Right lung (tissue), 5 donors: Measurements from ENCODE around the gene FAM221A. TPM values are rescaled to one million over a fixed set of nuclear protein-coding genes. Genes with fewer than 3 reads are reported as not detected.
"Not testable (repeated sequence)": the region's sequence is repeated elsewhere in the genome, so short reads cannot be mapped to it uniquely, and the experiment has no call there.

ENCODE experiments used
- DNase-seq, 2 donors: peaks; one replicate each; pipeline ENCODE4 v3.0.0-alpha.2; 2013
- polyA plus RNA-seq, 5 donors: library from polyadenylated mRNA; unstranded; fragments of 120-200 nt; gene quantifications; one replicate each; pipeline versions ENCODE4 v1.2.1 to v1.2.3, GENCODE V29; 2013; ENCODE audit warnings: inconsistent platforms in 1 of 5, low replicate concordance in 1 of 5; ENCODE audit not compliant: insufficient read length in 5 of 5, insufficient read depth in 1 of 5

Gene FAM221A
- polyA plus RNA-seq, 5 donors, result 13.5 to 20.4 (median 17.2) TPM

DNA sequence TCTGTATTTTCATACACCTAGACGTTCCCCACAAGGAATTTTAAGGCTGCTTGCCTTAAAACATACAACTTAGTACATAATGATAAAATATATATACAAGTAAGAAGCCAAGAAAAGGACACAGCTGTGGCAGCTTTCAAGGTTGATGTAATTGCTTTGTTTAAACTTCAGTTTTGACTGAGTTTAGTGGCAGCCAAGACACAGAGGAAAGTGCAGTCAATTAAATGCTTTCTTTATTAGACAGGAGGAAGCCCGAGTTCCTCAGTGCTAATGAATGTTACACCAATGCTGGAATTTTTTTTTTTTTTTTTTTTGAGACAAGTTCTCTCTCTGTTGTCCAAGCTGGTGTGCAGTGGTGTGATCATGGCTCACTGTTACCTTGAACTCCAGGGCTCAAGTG, 18.8 kb downstream of the FAM221A start:
- no peak for DNase-seq

DNA sequence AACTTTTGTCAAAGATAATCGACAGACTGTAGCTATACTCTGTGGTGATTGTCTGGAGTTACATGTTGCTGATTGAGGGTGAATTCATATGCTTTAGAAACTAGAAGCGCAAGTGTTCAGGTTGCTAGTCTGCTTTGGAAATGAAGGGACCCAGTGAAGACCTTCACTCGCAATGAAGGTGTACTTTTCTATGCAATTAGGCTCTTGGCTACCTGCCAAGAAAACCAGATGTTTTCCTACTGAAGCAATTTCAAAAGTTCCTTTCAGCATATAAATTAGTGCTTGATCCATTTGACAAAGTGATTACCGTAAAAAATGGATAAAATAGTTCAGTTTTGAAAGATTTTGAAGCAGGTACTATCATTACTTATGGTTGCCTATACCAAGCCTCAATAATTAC, 20.0 kb downstream of the FAM221A start:
- DNase-seq, result no peak

DNA sequence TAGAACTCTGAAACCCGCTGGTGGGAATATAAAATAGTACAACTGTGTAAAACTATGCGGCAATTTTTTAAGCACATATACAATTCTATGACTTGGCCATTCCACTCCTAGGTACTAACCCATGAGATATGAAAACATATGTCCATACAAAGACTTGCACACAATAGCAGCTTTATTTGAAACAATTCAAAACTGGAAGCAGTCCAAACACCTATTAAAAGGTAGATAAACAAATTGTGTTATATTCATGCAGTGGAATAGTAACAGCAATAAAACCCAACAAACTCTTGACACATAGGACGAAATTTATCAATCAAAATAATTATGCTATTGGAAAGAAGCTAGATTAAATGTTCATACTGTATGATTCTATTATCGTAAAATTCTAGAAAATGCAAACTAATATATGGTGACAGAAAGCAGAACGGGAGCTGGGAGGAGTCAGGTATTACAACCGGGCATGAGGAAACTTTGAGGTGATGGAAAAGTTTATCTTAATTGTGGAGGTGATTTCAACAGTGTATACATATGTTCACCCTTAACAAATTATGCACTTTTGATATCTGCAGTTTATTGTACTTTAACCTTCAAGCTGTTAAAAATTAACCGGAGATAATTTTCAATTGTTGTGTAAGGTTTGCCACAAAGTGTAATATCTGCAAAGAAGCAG, 29.2 kb downstream of the FAM221A start:
- no peak for DNase-seq

GRCh38 chr7:23710000-23710399, 30.0 kb downstream of the FAM221A start, which contains the start of gene STK31:
STK31 (plus strand) TSS chr7:23710219; CDS start chr7:23710286, 67 bp downstream.
- DNase-seq, result no peak

GRCh38 chr7:23712368-23713284, 32.6 kb downstream of the FAM221A start:
- peak; percentile 29 to 58 for DNase-seq

- DNase-seq, result no peak
Measured at GRCh38 chr7:23713285-23714149, 33.5 kb downstream of the FAM221A start.

GRCh38 chr7:23714150-23714464, 34.1 kb downstream of the FAM221A start:
- no peak for DNase-seq

GRCh38 chr7:23714579-23714978, 34.6 kb downstream of the FAM221A start:
- DNase-seq, result no peak

GRCh38 chr7:23715099-23715498, 35.1 kb downstream of the FAM221A start:
- DNase-seq, result no peak

- no peak for DNase-seq
Measured at GRCh38 chr7:23717788-23718187, 37.8 kb downstream of the FAM221A start.

GRCh38 chr7:23721456-23721855, 41.5 kb downstream of the FAM221A start:
- no peak for DNase-seq

GRCh38 chr7:23722587-23723216, 42.7 kb downstream of the FAM221A start:
- DNase-seq, result not testable (repeated sequence)

- DNase-seq, result not testable (repeated sequence)
Measured at GRCh38 chr7:23724113-23724512, 44.1 kb downstream of the FAM221A start.

DNA sequence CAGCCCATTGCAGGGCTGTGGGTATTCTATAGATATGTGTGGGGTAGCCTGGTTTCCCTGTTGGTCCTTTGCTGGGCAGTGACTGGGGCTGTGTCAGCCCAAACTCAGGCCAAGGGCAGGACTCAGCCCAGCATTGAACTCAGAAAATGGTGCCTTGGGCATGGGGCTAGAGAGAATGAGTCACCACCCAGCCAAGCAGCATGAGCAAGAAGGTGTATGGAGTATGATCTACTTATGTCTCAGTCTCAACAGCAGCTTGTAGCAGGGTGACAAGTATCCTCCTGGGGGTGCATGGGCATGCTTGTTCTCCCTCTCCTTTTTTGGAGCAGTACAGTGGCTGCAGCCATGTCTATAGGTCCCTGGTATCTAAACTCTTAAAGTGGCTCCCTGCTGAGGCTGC, 62.1 kb downstream of the FAM221A start:
- DNase-seq, result no peak

DNA sequence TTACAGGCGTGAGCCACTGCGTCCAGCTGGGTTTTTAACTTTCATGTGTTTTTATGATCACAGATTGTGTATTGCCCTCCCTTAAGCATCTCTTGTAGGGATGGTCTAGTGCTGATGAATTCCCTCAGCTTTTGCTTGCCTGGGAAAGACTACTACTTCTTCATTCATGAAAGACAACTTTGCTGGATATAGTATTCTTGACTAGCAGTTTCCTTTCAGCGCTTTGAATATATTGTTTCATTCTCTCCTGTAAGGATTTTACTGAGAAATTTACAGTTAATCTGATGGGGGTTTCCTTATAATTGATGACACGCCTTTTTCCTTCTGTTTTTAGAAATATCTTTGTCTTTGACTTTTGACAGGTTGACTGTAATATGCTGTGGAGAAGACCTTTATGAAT, 63.2 kb downstream of the FAM221A start:
- no peak for DNase-seq

DNA sequence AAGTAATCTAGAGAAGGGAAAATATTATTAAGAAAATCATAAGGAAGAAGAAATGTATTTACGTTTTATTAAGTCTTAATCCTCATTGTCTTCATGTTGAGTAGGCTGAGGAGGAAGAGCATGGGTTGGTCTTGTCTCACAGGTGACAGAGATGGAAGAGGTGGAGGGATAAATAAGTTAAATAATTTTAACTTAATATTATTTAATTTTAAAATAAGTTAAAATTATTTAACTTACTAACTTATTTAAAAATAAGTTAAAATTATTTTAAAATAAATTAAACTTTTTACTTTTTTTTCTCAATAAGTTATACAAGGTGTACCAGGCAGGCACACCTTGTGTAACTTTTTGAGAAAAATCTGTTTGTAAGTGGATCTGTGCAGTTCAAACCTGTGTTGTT, 66.6 kb downstream of the FAM221A start:
- no peak for DNase-seq

- DNase-seq, result no peak
Measured at GRCh38 chr7:23751852-23752251, 71.9 kb downstream of the FAM221A start.
